Measurements from ENCODE around the gene YBEY. TPM values are rescaled to one million over a fixed set of nuclear protein-coding genes. Genes with fewer than 3 reads are reported as not detected.
A peak's percentile ranks its signal among the peaks of the same experiment; 100 is the strongest.

YBEY gene
- total RNA-seq, 1 donor from 2014 or later, result 17.1 TPM

DNA sequence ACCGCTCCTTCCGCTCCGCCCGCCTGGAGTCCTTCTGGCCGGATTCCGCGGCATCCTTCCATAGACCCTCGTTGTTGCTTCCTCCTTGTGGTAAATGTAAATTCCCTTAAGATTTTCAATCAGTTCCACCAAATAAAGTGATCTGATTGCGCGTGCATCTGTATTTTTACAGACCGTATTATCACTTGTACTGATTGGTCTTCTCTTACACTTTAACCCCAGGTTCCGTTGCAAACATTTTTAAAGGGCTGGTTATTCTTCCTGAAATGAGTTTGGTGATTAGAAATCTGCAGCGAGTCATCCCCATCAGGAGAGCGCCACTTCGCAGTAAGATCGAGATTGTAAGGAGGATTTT, 483 bp downstream of the YBEY start:
- Histone ChIP-seq H3K27me3 (ENCODE audit: low read depth) (no peaks in the 10 kb centered on the region), H3K9me3 (replicated peaks) (no peaks in the 10 kb centered on the region), H3K27ac (replicated peaks) (peak overlapping the region; percentile 96), H3K36me3 (peaks cover 47% of the 10 kb centered on the region), H3K4me3 (peak overlapping the region; percentile 84), H3K4me1 (peaks cover 66% of the 10 kb centered on the region)
- TF ChIP-seq, protein P1, sequence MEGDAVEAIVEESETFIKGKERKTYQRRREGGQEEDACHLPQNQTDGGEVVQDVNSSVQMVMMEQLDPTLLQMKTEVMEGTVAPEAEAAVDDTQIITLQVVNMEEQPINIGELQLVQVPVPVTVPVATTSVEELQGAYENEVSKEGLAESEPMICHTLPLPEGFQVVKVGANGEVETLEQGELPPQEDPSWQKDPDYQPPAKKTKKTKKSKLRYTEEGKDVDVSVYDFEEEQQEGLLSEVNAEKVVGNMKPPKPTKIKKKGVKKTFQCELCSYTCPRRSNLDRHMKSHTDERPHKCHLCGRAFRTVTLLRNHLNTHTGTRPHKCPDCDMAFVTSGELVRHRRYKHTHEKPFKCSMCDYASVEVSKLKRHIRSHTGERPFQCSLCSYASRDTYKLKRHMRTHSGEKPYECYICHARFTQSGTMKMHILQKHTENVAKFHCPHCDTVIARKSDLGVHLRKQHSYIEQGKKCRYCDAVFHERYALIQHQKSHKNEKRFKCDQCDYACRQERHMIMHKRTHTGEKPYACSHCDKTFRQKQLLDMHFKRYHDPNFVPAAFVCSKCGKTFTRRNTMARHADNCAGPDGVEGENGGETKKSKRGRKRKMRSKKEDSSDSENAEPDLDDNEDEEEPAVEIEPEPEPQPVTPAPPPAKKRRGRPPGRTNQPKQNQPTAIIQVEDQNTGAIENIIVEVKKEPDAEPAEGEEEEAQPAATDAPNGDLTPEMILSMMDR (IDR thresholded peaks at IDR 0.05; ENCODE audit: borderline replicate concordance), result no peak
- no peak for DNase-seq
- intact Hi-C loops (cut with micrococcal nuclease), result no loop called here

DNA sequence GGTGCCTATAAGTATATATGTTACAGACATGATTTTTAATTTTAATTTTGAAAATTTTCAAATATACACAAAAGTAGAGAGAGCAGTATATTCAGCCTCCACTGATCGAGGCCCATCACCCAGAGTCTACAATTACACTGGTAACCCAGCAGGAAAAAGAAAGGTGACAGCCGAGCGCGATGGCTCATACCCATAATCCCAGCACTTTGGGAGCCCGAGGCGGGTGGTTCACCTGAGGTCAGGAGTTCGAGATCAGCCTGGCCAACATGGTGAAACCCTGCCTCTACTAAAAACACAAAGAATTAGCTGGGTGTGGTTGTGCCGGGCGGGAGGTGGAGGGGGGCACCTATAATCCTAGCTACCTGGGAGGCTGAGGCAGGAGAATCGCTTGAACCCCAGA, 1.4 kb downstream of the YBEY start:
- H3K36me3 ChIP-seq, result peaks cover 45% of the 10 kb centered on the region
- DNase-seq, result no peak
- intact Hi-C loops (cut with micrococcal nuclease), result no loop called here
- H3K27me3 ChIP-seq (ENCODE audit: low read depth), result no peaks in the 10 kb centered on the region
- H3K4me3 ChIP-seq, result peak overlapping the region; percentile 84
- peak overlapping the region; percentile 96 for H3K27ac ChIP-seq (replicated peaks)
- peaks cover 56% of the 10 kb centered on the region for H3K4me1 ChIP-seq
- TF ChIP-seq, protein P1 (IDR thresholded peaks at IDR 0.05; ENCODE audit: borderline replicate concordance), result no peak
- H3K9me3 ChIP-seq (replicated peaks), result no peaks in the 10 kb centered on the region

DNA sequence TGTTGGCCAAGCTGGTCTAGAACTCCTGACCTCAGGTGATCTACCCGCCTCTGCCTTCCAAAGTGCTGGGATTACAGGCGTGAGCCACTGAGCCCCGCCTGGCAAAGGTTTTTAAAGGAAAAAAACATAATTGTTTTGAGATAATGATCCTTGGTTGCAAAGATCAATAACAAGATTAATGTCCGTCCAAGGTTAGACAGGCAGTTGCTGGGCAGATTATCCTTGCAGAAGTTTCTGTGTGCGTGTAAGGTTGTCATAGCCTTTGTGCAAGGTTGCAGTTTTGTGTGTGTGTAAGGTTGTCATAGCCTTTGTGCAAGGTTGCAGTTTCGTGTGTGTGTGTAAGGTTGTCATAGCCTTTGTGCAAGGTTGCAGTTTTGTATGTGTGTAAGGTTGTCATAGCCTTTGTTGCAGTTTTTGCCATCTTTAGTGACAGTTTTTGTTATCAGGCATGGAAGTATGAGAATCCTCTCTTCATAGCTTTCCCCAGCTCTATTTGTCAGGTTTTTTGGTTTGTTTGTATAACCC, 3.6 kb downstream of the YBEY start:
- Histone ChIP-seq H3K27ac (replicated peaks) (no peak overlapping the region), H3K4me1 (peaks cover 36% of the 10 kb centered on the region), H3K4me3 (no peak overlapping the region), H3K9me3 (replicated peaks) (no peaks in the 10 kb centered on the region), H3K27me3 (ENCODE audit: low read depth) (no peaks in the 10 kb centered on the region), H3K36me3 (peaks cover 26% of the 10 kb centered on the region)
- intact Hi-C loops (cut with micrococcal nuclease), result no loop called here
- no peak for DNase-seq
- TF ChIP-seq, protein P1 (IDR thresholded peaks at IDR 0.05; ENCODE audit: borderline replicate concordance), result no peak

DNA sequence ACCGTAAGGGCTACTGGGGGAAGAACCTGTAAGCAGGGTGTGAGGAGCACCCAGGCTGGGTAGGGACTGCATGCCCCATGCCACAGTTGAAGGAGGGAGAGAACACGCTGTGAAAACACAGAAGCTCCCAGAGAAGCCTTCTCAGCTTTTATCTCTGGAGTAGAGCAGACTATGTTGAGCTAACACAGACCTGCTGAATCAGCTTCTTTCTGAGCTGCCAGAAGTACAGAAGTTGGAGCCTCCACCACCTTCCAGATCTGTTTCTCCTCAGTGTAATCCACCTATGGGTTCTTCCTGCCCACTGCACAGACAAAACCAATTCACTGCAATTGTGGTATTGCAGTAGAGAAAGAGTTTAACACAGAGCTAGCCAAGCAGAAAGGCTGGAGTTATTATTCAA, 5.4 kb downstream of the YBEY start:
- no peak for DNase-seq
- intact Hi-C loops (cut with micrococcal nuclease), result no loop called here
- Histone ChIP-seq H3K4me1 (peaks cover 40% of the 10 kb centered on the region), H3K36me3 (peaks cover 26% of the 10 kb centered on the region), H3K27ac (replicated peaks) (no peak overlapping the region), H3K4me3 (no peak overlapping the region), H3K9me3 (replicated peaks) (no peaks in the 10 kb centered on the region), H3K27me3 (ENCODE audit: low read depth) (no peaks in the 10 kb centered on the region)
- TF ChIP-seq, protein P1 (IDR thresholded peaks at IDR 0.05; ENCODE audit: borderline replicate concordance), result no peak

DNA sequence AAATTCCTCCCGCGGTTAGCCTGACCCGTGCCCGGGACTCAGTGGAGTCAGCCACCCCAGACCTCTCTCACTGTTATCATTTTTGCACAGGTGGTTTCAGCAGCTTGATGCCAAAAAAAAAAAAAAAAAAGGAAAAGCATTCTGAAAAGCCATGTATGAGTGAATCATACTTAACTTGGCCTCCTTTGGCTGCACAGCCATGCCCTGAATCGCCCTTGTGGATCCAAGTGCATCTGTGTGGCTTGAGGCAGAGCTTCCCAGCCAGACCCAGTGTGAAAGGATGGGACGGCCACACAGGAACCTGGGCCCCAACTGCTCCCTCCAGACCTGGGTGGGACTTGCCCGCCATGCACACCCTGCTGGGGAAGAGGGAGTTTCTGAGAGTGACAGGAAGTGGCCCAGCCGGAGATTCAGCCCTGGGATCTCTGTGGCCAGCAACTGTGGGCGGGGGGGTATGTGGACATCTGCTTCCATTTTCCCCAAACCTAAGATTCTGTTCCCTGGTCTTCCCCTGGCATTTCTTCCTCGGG, 8.6 kb downstream of the YBEY start:
- peaks cover 17% of the 10 kb centered on the region for H3K36me3 ChIP-seq
- H3K27ac ChIP-seq (replicated peaks), result peak overlapping the region; percentile 86
- H3K4me1 ChIP-seq, result peaks cover 34% of the 10 kb centered on the region
- DNase-seq, result peak; percentile 29
- H3K27me3 ChIP-seq (ENCODE audit: low read depth), result peaks cover 9% of the 10 kb centered on the region
- no peak overlapping the region for H3K4me3 ChIP-seq
- TF ChIP-seq, protein P1 (IDR thresholded peaks at IDR 0.05; ENCODE audit: borderline replicate concordance), result no peak
- no peaks in the 10 kb centered on the region for H3K9me3 ChIP-seq (replicated peaks)
- intact Hi-C loops (cut with micrococcal nuclease), result no loop called here

Data from left ventricle myocardium inferior (tissue), 1 donor.